Measurements from ENCODE around the gene ITPK1.

- TF ChIP-seq CTCF (tag by site-specific recombination; IDR thresholded peaks at IDR 0.05) (no peak), ZNF138 (tag by site-specific recombination; IDR thresholded peaks at IDR 0.05; ENCODE audit: borderline replicate concordance) (no peak), MZF1 (tag by site-specific recombination; IDR thresholded peaks at IDR 0.05; ENCODE audit: borderline replicate concordance) (no peak), RBAK (tag by site-specific recombination; IDR thresholded peaks at IDR 0.05) (no peak), ZBTB20 (tag by site-specific recombination; IDR thresholded peaks at IDR 0.05) (no peak), ZNF404 (tag by site-specific recombination; IDR thresholded peaks at IDR 0.05) (no peak), ZBTB49 (tag by site-specific recombination; IDR thresholded peaks at IDR 0.05; ENCODE audit: low read depth) (no peak), ZFHX2 (tag by site-specific recombination; conservative IDR thresholded peaks at IDR 0.05) (no peak)
These were observed 188.1 kb downstream of the ITPK1 start for GRCh38 chr14:92927349-92928257.
